ENCODE measurements around the gene ORAI3. TPM values are rescaled to one million over a fixed set of nuclear protein-coding genes. Genes with fewer than 3 reads are reported as not detected.
A peak's percentile ranks its signal among the peaks of the same experiment; 100 is the strongest.

ORAI3 gene
- total RNA-seq, 1 donor from 2014 or later: 34.4 TPM

DNA sequence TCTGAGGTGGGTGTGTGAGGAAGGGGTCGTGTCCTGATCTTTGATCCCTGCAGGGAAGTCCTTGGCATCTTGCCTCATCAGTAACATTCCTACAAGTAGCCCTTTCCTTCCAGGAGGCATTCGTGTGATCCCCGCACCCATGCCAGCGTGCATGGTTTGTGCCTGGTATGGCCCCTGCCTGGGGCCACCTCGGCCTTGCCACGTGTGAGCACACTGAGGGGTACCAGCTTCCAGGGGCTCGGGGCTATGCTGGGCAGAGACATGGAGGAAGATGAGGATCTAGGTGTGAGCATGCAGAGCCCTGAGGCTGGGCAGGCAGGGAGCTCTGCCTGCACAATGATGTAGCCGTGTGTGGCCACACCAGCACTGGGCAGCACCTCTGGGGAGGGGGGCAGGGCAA lies 42.2 kb downstream of the ORAI3 start:
- DNase-seq (ENCODE audit: low spot score): no peak

DNA sequence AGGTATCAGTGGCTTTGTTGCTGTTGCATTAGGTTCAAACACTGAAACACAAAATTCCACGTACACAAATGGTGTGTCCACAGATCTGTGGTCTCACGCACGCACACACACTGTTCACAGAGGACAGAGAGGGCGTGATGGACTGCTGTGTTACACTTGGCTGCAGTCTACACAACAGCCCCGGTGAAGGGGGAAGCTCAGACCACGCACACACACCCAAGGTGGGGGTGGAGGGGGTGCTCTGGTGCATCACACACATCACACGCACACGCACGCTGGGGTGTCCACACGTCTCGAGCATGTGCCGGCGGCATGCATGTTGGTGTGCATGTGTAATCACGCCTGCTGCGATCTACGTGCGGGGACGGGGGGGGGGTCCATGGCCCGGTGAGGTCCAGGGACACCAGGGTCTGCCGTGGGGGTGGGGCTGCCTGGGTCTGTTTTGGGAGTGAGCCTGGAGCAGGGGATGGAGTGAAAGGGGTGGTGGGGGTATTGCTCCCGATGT lies 43.5 kb downstream of the ORAI3 start:
- DNase-seq (ENCODE audit: low spot score): no peak

DNA sequence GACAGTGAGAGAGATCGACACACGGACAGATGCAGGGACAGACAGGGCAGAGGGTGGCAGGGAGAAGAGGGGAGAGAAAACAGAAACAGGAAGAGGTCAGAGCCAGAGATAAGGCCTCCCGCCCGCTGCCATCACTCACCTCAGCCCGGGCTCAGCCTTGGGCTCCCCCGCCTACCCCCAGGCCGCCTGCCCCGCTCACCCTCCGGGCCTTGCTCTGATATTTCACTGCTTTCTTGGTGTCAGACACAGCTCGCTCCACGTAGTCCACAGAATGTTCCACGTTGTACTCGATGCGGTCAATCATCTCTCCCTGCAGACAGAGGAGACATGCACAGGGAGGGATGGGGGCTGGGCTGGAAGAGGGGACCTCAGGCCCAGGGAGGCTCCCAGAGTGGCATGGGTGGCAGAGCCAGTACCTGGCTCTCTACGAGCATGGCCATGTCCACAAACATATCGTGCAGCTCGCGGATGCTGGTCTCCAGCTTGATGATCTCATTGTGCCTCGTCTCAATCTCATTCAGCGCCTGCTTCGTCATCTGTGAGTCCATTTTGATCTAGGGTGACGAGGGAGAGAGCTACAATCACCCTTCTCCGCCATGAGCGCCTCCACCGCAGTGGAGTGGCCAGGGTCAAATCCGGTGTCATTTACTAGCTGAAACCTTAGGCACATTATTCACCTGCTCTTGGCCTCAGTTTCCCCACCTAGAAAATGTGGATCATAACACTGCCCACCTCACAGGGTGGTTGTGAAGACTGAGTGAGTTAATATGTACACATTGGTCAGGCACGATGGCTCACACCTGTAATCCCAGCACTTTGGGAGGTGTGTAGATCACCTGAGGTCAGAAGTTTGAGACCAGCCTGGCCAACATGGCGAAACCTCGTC lies 44.3 kb downstream of the ORAI3 start:
- DNase-seq (ENCODE audit: low spot score): no peak

DNA sequence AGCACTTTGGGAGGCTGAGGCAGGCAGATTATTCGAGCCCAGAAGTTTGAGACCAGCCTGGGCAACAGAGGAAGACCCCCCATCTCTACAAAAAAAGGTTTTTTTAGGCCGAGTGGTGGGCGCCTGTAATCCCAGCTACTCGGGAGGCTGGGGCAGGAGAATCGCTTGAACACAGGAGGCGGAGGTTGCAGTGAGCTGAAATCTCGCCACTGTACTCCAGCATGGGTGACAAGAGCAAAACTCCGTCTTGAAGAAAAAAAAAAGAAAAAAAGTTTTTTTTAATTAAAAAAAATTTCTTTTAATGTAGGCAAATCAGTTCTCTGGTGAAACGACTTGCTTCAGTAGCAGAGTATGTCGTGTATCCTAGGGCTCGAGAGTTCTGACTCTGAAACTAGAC lies 47.1 kb downstream of the ORAI3 start:
- DNase-seq (ENCODE audit: low spot score): no peak

DNA sequence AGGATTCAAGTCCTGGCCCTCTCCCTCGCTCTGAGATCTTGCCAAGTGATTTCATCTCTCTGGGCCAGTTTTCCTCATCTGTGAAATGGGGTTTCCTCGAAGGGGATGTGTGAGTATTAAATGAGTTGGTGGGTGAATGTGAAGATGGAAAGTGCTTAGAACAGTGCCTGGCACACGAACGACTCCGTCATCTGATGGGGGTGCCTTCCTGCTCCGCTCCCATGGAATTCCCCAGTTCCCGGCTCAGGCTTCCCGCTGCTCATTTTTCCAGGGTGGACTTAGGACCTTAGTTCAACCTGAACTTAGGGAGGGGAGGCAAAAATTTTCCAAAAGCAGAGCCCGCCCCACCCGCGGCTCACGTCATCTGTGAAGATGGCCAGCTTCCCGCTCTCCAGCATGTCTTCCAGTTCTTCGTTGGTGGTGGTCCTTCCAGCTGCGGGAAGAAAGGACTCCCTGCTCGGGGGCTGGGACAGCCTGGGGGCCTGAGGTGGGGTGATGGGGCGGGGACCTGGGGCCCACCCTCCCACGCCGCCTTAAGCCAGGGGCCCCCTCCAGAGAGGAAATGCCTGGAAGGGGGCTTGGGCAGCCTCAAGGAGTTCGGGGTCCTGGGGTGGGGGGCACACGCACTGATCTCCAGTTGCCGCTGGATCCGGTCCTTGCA lies 47.6 kb downstream of the ORAI3 start:
- DNase-seq (ENCODE audit: low spot score): no peak

DNA sequence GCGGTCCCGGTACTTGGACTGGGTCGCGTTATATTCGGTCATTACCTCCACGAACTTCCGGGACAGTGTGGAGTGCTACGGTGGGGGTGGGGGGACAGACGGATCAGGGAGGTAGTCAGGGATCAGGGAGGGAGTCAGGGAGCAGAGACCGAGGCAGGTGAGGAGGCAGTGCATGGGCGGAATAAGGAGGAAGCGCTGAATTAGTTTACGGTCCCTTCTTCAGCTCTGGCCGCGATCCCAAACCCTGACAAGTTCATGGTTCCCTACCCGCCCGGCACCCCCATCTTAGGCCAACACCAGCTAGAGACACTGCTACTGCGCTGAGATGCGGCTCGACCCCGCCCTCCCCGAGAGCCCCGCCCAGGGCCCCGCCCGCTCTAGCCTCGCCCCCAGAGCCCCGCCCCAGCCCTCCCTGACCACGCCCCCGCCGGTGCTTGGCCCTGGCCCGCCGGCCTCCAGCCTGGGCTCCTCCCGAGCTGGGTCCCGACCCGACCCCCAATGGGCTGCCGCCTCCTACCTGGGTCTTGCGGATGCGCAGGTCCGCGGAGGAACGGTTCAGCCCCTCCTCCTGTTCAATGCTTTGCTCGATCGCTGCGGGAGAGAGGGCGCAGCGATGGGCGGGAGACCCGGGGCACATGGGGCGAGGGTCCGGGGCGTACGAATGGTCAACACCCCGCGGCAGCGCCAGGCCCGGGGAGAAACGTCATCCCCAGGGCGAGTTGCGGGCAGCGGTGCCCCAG lies 48.3 kb downstream of the ORAI3 start:
- DNase-seq (ENCODE audit: low spot score): peak; percentile 80

DNA sequence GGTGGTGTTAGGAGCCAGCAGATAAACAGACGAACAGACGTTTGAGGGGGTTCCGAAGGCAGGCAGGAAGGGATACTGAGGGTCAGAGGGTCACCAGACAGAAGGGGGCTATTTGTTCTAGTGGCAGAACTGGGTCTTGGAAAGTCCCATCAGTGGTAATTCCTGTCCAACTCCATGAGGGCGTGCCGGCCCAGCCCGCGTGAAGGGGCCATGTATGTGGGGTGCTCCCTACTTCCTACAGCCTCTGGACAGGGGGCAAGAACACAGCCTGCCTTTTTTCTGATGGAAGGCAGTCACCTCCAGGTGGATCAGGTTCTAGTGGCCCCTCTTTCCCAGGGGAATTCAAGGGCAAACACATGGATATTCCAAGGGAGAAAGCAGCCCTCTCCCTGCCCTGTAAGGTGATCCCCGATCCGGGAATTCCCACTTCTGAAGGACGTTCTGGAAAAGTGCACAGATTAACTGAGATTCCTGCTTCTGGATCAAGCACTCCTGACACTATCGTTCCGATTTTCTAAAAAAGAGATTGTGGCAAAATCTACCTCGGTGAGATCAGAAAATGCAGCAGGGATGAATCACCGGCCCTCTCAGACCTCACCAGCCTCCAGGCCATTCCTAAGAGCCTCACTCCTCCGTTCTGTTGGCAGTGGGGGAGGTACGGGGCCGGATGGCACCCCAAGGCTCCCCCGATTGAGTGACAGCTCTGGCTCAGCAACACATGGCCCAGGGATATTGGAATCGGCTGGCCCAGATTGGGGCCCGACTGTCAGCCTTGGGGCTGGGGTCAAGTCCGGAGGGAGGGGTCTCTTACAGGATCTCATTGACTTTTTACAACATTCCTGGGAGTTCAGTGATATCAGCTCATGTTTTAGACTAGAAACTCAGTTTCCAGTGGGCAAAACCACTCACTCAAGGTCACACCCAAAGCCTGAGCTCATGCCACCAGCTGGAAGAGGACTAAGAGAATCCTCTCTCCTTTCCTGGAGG lies 49.1 kb downstream of the ORAI3 start:
- DNase-seq (ENCODE audit: low spot score): no peak

DNA sequence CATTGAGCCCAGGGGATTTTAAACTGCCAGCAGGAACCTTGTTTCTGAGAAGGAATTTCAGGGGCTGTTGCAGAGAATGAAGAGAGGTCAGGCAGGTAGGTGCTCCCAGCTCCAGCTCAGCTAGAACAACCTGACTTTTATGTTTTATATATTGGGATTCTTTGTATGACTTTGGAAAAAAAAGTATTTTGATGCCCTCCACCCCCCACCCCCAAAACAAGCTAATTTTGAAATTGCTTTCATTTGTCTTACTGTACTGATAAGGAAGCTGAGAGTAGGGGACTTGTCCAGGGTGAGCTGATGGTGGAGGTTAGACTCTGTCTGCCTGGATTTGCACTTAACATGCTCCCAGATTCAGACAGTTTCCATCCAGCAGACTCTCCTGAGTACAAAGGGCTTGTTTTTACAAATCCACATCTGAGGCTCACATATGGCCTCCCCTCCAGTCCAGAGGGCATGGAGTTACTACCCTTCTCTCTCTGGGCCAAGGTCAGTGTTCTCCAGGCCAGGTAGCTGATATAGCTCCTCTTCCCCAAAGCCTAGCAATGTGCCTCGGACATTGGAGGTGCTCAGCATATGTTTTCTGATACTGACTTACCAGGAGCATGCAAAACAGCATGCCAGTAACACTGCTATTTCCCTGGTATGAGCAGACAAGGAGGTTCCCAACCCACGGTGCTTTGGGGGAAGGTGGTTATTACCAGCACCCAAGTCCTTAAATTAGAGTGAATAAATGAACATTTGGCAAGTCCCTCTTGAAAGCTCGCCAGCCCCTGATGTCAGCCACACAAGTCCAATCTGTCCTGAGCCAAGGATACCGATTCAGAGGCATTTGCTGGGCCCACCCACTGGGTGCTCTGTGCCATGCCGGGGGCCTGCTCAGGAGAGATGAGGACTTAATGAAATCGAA lies 50.2 kb downstream of the ORAI3 start:
- no peak for DNase-seq (ENCODE audit: low spot score)

DNA sequence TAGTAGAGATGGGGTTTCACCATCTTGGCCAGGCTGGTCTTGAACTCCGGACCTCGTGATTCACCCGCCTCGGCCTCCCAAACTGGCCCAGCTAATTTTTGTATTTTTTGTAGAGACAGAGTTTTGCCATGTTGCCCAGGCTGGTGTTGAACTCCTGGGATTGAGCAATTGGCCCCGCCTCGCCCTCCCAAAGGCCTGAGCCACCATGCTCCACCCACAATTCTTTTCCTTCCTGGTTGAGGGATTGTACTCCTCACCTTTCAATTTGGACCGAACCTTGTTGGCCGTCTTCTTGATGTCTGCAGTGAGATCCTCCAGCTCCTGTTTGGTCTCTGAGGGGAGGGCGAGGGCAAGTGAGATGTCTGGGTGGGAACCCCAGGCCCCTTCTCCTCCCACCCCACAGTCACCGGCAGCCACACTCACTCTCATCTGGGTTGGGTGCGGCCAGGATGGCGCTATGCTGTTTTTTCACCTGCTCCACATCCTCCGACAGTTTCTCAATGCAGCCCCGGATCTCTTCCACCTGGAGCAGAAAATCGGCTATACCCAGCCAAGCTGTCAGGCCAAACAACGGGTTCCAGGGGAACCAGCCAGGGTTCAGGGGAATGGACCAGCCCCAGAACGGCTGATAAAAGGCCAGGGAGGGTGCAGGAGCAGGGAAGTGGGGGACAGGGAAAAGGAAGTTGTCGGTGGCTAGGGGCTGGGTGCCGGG lies 52.0 kb downstream of the ORAI3 start:
- no peak for DNase-seq (ENCODE audit: low spot score)

DNA sequence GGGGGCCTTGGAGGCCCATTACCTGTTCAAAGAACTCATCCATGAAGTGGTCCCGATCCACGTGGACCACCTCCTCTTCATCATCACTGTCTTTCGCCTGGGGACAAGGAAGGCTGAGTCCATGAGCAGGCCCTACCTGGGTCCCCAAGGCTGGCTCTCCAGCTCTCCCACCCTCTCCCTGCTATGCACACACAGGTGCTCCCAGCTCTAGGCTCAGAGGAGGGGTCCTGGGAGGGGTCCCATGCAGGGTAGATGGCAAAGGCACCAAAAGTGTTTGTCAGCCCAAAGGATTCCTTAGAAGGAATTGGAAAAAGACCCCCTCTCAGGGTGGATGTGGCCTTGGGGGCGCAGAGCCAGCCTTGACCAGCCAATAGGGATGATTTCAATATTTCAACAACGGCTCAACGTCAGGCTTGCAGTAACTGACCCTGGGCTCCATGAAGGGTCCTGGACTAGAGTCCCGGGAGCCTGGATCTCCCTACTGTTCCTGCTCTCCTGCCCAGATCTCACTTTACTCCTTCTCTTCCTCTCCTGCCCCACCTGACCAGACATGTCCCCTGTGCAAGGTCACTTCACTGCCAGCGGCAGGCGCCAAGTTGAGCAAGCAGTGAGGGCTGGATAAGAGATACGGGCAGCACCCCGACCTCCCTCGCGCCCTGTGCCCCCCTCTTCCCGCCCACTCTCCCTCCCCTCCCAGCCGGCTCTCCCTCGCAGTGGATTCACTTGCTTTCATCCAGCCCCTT lies 52.8 kb downstream of the ORAI3 start:
- no peak for DNase-seq (ENCODE audit: low spot score)

DNA sequence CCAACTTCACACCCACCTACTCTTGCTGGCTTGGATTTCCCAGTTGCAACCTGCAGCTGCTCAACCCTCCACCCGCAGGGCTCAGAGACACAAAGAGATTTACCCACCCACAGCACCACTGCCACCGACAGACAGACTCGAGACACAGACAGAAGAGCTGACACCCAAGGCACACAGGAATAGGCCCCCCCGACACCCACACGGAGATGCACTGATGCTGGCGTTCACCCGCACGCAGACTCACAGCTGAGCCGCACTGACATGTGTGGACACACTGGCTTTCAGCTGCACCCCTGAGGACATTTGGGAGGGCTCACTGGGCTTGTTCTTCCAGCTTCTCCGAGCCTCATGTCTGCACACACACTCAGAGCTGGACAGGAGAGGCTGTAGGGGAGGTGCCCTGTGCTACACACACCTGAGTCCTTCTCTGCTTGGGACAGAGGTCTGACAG lies 53.4 kb downstream of the ORAI3 start:
- no peak for DNase-seq (ENCODE audit: low spot score)

DNA sequence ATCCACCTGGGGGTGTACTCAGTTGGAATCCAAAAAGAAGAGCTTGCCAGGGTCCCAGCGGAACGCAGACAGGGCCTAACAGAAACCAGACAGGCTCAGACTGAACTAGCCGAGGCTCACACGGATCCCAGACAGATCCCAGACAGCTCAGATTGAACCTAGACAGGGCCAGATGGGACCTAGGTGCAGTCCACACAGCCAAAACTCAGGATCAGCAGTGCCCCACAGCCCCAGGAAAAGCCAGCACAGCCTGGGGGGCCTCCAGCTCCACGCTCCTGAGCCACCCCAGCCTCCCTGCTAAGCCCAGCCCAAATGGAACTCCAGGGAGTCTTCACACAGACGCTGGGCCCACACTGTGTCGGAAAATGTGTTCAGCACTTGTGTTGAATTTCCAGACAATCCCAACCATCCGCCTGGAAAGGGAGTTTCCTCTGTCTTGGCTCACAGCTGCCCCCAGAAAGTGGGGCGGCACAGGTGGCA lies 54.0 kb downstream of the ORAI3 start:
- no peak for DNase-seq (ENCODE audit: low spot score)

DNA sequence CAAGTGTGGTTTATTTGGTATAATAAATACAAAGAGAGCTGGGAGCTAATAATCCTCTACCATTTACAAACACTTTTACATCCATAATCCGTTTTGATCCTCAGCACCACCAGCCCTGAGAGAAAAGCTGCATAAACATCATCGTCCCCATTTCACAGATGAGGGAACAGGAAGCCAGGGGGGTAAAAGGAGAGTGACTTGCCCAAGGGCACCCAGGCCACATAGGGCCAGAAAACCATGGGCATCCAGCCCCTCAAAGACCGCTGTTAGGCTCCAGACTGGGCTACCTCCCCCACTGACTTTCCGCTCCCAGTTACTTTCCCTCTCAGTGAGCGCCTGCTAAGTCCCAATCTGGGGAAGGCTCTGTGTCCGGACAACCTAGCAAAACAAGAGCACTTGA lies 54.9 kb downstream of the ORAI3 start:
- no peak for DNase-seq (ENCODE audit: low spot score)

Other genes starting within 250 kb of the ORAI3 start
- 89.5 TPM for gene SRCAP, start 249.9 kb upstream of the ORAI3 start, total RNA-seq
- gene PHKG2, start 200.6 kb upstream of the ORAI3 start, total RNA-seq: 39.2 TPM
- 13.2 TPM for gene CFAP119, start 187.0 kb upstream of the ORAI3 start, total RNA-seq
- gene RNF40, start 186.7 kb upstream of the ORAI3 start, total RNA-seq: 129 TPM
- 18.9 TPM for gene ZNF629, start 161.9 kb upstream of the ORAI3 start, total RNA-seq
- 37.8 TPM for gene BCL7C, start 55.0 kb upstream of the ORAI3 start, total RNA-seq
- gene CTF1, start 52.5 kb upstream of the ORAI3 start, total RNA-seq: 11.0 TPM
- 27.7 TPM for gene FBXL19, start 25.5 kb upstream of the ORAI3 start, total RNA-seq
- 17.6 TPM for gene SETD1A, start 8.7 kb downstream of the ORAI3 start, total RNA-seq
- gene HSD3B7, start 36.1 kb downstream of the ORAI3 start, total RNA-seq: 30.6 TPM
- gene STX1B, start 61.6 kb downstream of the ORAI3 start, total RNA-seq: 0.58 TPM
- gene STX4, start 84.5 kb downstream of the ORAI3 start, total RNA-seq: 84.0 TPM
- gene ZNF668, start 125.2 kb downstream of the ORAI3 start, total RNA-seq: 9.2 TPM
- 26.1 TPM for gene ZNF646, start 125.4 kb downstream of the ORAI3 start, total RNA-seq
- 4.5 TPM for gene PRSS53, start 139.9 kb downstream of the ORAI3 start, total RNA-seq
- 100 TPM for gene VKORC1, start 145.7 kb downstream of the ORAI3 start, total RNA-seq
- gene BCKDK, start 159.3 kb downstream of the ORAI3 start, total RNA-seq: 49.6 TPM
- gene KAT8, start 168.6 kb downstream of the ORAI3 start, total RNA-seq: 67.2 TPM
- gene PRSS8, start 186.7 kb downstream of the ORAI3 start, total RNA-seq: 312 TPM
- gene PRSS36, start 201.0 kb downstream of the ORAI3 start, total RNA-seq: 5.7 TPM
- 208 TPM for gene FUS, start 231.1 kb downstream of the ORAI3 start, total RNA-seq